ENCODE measurements around the gene CDH3.

CDH3 gene

DNA sequence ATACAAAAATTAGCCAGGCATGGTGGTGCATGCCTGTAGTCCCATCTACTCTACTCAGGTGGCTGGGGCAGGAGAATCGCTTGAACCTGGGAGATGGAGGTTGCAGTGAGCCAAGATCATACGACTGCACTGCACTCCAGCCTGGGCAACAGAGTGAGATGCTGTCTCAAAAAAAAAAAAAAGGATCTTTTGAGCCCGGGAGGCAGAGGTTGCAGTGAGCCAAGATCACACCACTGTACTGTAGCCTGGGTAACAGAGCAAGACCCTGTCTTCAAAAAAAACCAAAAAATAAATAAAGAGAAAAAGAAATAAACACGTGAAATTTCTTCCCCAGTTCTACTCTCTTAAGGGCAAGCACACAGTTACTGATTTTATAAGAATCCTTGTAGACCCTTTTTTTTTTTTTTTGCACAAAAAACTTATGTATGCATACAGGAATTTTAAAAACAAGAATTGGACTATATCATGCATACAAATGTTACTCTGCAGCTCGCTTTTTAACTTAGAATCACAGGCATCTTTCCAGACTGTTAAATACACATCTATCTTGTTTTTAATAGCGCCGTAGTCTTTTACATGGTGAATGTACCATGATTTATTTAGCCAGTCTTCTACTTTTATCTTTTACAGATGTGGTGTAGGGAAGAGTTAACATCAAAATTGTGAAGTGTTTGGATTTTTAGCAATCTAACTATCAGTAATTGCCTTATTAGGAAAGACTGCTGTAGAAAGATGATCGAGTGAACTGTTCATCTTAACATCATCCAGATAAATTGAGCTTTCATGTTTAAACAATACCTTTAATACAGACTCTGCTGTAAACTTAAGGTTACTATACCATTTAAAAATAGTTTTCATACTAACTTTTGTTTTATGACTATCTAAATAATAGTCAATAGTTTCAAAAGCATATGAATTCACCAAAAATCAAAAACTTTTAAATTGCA, 14.6 kb downstream of the CDH3 start:
- CTCF ChIA-PET = no interaction called here
- no peak for DNase-seq
- H3K9me3 ChIP-seq (ENCODE audit: control extremely low read depth in 1 of 5, control insufficient read depth in 4 of 5, insufficient read depth in 2 of 5, low read depth in 1 of 5, low read length in 4 of 5) = no peaks in the 10 kb centered on the region
- no peaks in the 10 kb centered on the region for H3K4me1 ChIP-seq (ENCODE audit: control extremely low read depth in 1 of 4, control insufficient read depth in 4 of 4, insufficient read depth in 4 of 4, low read length in 3 of 4)
- H3K36me3 ChIP-seq (ENCODE audit: control insufficient read depth in 4 of 4, insufficient read depth in 4 of 4, low read length in 3 of 4) = no peaks in the 10 kb centered on the region
- peaks cover 0 to 7% (median 2%) of the 10 kb centered on the region in 5 experiments for H3K27me3 ChIP-seq (replicated peaks in 2 of 5; ENCODE audit: control insufficient read depth in 4 of 5, insufficient read depth in 5 of 5, low read length in 4 of 5)
- no CpG with 5 or more reads among the region's 8 CpGs for WGBS (ENCODE audit: insufficient coverage)
- POLR2A ChIA-PET = no interaction called here
- H3K27ac ChIP-seq (ENCODE audit: insufficient read depth in 1 of 2, low read depth in 1 of 2, low read length in 2 of 2, poor library complexity in 1 of 2, severe bottlenecking in 2 of 2) = no peak overlapping the region
- no peak overlapping the region for H3K4me3 ChIP-seq (ENCODE audit: control insufficient read depth in 1 of 7, extremely low read depth in 1 of 7, insufficient read depth in 4 of 7, low read depth in 2 of 7, low read length in 6 of 7)

DNA sequence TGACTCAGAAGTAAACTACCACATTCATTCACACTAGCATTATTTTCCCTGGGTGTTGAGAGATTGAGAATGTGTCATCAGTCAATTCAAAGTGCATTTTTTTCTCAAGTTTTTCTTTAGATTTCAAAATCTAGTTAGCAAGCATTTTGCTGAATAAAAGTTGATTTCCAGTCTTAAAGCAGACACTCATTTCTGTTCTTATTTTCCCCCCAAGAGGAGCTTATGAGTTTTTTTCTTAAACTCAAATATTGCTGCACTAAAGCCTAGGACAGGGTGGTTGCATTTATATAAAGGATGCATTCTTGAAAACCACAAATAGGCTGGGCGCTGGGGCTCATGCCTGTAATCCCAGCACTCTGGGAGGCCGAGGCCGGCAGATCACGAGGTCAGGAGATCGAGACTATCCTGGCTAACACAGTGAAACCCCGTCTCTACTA, 15.3 kb downstream of the CDH3 start:
- Histone ChIP-seq H3K9me3 (ENCODE audit: control extremely low read depth in 1 of 5, control insufficient read depth in 4 of 5, insufficient read depth in 2 of 5, low read depth in 1 of 5, low read length in 4 of 5) (no peaks in the 10 kb centered on the region), H3K4me1 (ENCODE audit: control extremely low read depth in 1 of 4, control insufficient read depth in 4 of 4, insufficient read depth in 4 of 4, low read length in 3 of 4) (no peaks in the 10 kb centered on the region), H3K4me3 (ENCODE audit: control insufficient read depth in 1 of 7, extremely low read depth in 1 of 7, insufficient read depth in 4 of 7, low read depth in 2 of 7, low read length in 6 of 7) (no peak overlapping the region), H3K27ac (ENCODE audit: insufficient read depth in 1 of 2, low read depth in 1 of 2, low read length in 2 of 2, poor library complexity in 1 of 2, severe bottlenecking in 2 of 2) (no peak overlapping the region), H3K36me3 (ENCODE audit: control insufficient read depth in 4 of 4, insufficient read depth in 4 of 4, low read length in 3 of 4) (no peaks in the 10 kb centered on the region), H3K27me3 (replicated peaks in 2 of 5; ENCODE audit: control insufficient read depth in 4 of 5, insufficient read depth in 5 of 5, low read length in 4 of 5) (peaks cover 0 to 5% (median 2%) of the 10 kb centered on the region in 5 experiments)
- DNase-seq = no peak
- CTCF ChIA-PET = no interaction called here
- WGBS (ENCODE audit: insufficient coverage) = 100% methylated on average over 1 of the region's 6 CpGs
- POLR2A ChIA-PET = no interaction called here

DNA sequence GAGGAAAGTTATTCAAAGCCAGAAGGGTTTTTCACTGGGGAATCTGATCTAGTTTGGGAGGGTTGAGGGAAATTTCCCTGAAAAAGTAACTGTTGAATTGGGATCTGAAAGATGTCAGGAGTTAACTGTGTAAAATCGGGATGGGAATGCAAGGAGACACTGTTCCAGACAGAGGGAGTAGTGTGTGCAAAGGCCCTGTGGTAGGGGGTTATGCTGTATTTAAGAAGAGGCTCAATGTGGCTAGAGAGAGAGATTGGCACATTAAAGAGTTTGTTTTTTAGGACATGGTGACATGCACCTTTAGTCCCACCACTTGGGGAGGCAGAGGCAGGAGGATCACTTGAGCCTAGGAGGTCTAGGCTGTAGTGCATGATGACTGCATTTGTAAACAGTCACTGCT, 16.9 kb downstream of the CDH3 start:
- H3K4me3 ChIP-seq (ENCODE audit: control insufficient read depth in 1 of 7, extremely low read depth in 1 of 7, insufficient read depth in 4 of 7, low read depth in 2 of 7, low read length in 6 of 7) = no peak overlapping the region
- CTCF ChIA-PET = no interaction called here
- H3K27ac ChIP-seq (ENCODE audit: insufficient read depth in 1 of 2, low read depth in 1 of 2, low read length in 2 of 2, poor library complexity in 1 of 2, severe bottlenecking in 2 of 2) = no peak overlapping the region
- no peaks in the 10 kb centered on the region for H3K36me3 ChIP-seq (ENCODE audit: control insufficient read depth in 4 of 4, insufficient read depth in 4 of 4, low read length in 3 of 4)
- no peaks in the 10 kb centered on the region for H3K9me3 ChIP-seq (ENCODE audit: control extremely low read depth in 1 of 5, control insufficient read depth in 4 of 5, insufficient read depth in 2 of 5, low read depth in 1 of 5, low read length in 4 of 5)
- no peak for DNase-seq
- 100% methylated on average over 1 of the region's 1 CpG for WGBS (ENCODE audit: insufficient coverage)
- POLR2A ChIA-PET = no interaction called here
- no peaks in the 10 kb centered on the region for H3K4me1 ChIP-seq (ENCODE audit: control extremely low read depth in 1 of 4, control insufficient read depth in 4 of 4, insufficient read depth in 4 of 4, low read length in 3 of 4)
- peaks cover 0 to 4% (median 0%) of the 10 kb centered on the region in 5 experiments for H3K27me3 ChIP-seq (replicated peaks in 2 of 5; ENCODE audit: control insufficient read depth in 4 of 5, insufficient read depth in 5 of 5, low read length in 4 of 5)

DNA sequence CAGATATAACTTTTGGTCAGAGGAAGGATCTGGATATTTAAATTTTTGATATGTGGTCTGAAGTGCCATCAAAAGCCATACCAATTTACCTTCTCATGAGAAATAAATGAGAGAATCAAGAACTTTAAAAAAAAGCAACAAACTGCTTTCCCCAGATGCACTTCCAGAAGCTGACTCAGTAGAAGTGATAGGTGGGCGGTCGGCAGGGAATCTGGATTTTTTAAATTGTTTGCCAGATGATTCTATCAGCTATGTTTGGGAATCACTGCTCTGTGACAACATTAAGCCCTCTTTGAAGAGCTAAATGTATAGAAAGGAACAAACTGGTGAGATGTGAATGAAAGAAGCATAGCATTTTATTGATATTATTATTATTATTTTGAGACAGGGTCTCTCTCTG, 19.2 kb downstream of the CDH3 start:
- no peaks in the 10 kb centered on the region for H3K27me3 ChIP-seq (replicated peaks in 2 of 5; ENCODE audit: control insufficient read depth in 4 of 5, insufficient read depth in 5 of 5, low read length in 4 of 5)
- DNase-seq = no peak
- no peaks in the 10 kb centered on the region for H3K9me3 ChIP-seq (ENCODE audit: control extremely low read depth in 1 of 5, control insufficient read depth in 4 of 5, insufficient read depth in 2 of 5, low read depth in 1 of 5, low read length in 4 of 5)
- ChIA-PET POLR2A (no interaction called here), CTCF (interaction anchor here (2.2 kb wide), 1 partner anchor 16 kb away, joined by 4 read pairs; no protein-coding TSS in a partner anchor)
- no peaks in the 10 kb centered on the region for H3K36me3 ChIP-seq (ENCODE audit: control insufficient read depth in 4 of 4, insufficient read depth in 4 of 4, low read length in 3 of 4)
- WGBS (ENCODE audit: insufficient coverage) = 100% methylated on average over 2 of the region's 2 CpGs
- no peak overlapping the region for H3K27ac ChIP-seq (ENCODE audit: insufficient read depth in 1 of 2, low read depth in 1 of 2, low read length in 2 of 2, poor library complexity in 1 of 2, severe bottlenecking in 2 of 2)
- H3K4me1 ChIP-seq (ENCODE audit: control extremely low read depth in 1 of 4, control insufficient read depth in 4 of 4, insufficient read depth in 4 of 4, low read length in 3 of 4) = peaks cover 0 to 11% (median 2%) of the 10 kb centered on the region in 4 experiments
- H3K4me3 ChIP-seq (ENCODE audit: control insufficient read depth in 1 of 7, extremely low read depth in 1 of 7, insufficient read depth in 4 of 7, low read depth in 2 of 7, low read length in 6 of 7) = no peak overlapping the region

DNA sequence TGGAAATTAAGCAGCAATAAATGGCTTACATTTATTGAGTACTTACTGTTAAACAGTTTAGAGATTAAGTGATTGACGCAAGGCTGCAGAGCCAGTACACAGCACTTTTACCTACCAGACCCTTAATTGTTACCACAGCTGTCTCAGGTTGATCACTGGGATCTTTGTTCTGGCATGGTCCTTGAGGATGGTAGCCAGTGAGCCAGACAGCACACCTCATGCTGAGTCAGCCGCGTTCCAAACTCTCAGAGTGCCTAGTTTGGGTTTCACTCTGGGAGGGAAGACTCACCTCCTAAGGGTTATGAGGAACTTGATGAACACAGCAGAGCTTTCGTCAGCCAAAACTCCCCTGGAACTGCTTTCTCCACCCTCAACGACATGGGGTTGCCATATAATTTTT, 20.4 kb downstream of the CDH3 start:
- Histone ChIP-seq H3K36me3 (ENCODE audit: control insufficient read depth in 4 of 4, insufficient read depth in 4 of 4, low read length in 3 of 4) (no peaks in the 10 kb centered on the region), H3K27ac (ENCODE audit: insufficient read depth in 1 of 2, low read depth in 1 of 2, low read length in 2 of 2, poor library complexity in 1 of 2, severe bottlenecking in 2 of 2) (no peak overlapping the region), H3K27me3 (replicated peaks in 2 of 5; ENCODE audit: control insufficient read depth in 4 of 5, insufficient read depth in 5 of 5, low read length in 4 of 5) (no peaks in the 10 kb centered on the region), H3K4me3 (ENCODE audit: control insufficient read depth in 1 of 7, extremely low read depth in 1 of 7, insufficient read depth in 4 of 7, low read depth in 2 of 7, low read length in 6 of 7) (no peak overlapping the region), H3K9me3 (ENCODE audit: control extremely low read depth in 1 of 5, control insufficient read depth in 4 of 5, insufficient read depth in 2 of 5, low read depth in 1 of 5, low read length in 4 of 5) (no peaks in the 10 kb centered on the region), H3K4me1 (ENCODE audit: control extremely low read depth in 1 of 4, control insufficient read depth in 4 of 4, insufficient read depth in 4 of 4, low read length in 3 of 4) (peaks cover 0 to 11% (median 2%) of the 10 kb centered on the region in 4 experiments)
- CTCF ChIA-PET = interaction anchor here (1.2 to 2.2 kb wide), 2 partner anchors 17 to 33 kb away, joined by 3 to 4 read pairs; no protein-coding TSS in a partner anchor
- POLR2A ChIA-PET = no interaction called here
- 96% methylated on average over 4 of the region's 5 CpGs for WGBS (ENCODE audit: insufficient coverage)
- DNase-seq = no peak

DNA sequence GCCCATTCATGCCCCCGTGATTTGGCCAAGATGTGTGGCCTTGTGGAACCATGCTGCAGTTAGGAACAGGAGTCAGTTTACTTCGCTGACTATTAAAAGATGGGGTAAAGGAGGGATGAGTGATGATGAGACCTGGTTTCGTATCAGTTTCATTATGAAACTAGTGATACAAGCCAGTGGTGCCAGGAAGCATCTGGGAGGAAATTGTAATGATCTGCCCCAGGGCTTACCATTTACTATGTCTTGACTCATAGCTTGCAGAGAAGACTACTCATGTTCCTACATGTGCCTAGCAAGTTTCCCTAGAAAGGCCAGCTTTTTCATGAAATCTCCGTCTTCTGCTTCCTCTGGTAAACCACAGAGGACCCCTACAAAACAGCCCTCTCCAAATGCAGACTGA, 23.2 kb downstream of the CDH3 start:
- Histone ChIP-seq H3K4me3 (ENCODE audit: control insufficient read depth in 1 of 7, extremely low read depth in 1 of 7, insufficient read depth in 4 of 7, low read depth in 2 of 7, low read length in 6 of 7) (no peak overlapping the region), H3K9me3 (ENCODE audit: control extremely low read depth in 1 of 5, control insufficient read depth in 4 of 5, insufficient read depth in 2 of 5, low read depth in 1 of 5, low read length in 4 of 5) (no peaks in the 10 kb centered on the region), H3K27me3 (replicated peaks in 2 of 5; ENCODE audit: control insufficient read depth in 4 of 5, insufficient read depth in 5 of 5, low read length in 4 of 5) (no peaks in the 10 kb centered on the region), H3K36me3 (ENCODE audit: control insufficient read depth in 4 of 4, insufficient read depth in 4 of 4, low read length in 3 of 4) (no peaks in the 10 kb centered on the region), H3K27ac (ENCODE audit: insufficient read depth in 1 of 2, low read depth in 1 of 2, low read length in 2 of 2, poor library complexity in 1 of 2, severe bottlenecking in 2 of 2) (no peak overlapping the region), H3K4me1 (ENCODE audit: control extremely low read depth in 1 of 4, control insufficient read depth in 4 of 4, insufficient read depth in 4 of 4, low read length in 3 of 4) (peaks cover 0 to 11% (median 2%) of the 10 kb centered on the region in 4 experiments)
- ChIA-PET POLR2A (no interaction called here), CTCF (interaction anchor here (1.6 to 1.7 kb wide), 2 partner anchors 11 to 19 kb away, joined by 4 read pairs; no protein-coding TSS in a partner anchor)
- WGBS (ENCODE audit: insufficient coverage) = 56% methylated on average over 4 of the region's 4 CpGs
- DNase-seq = peak; percentile 57 to 93 (median 91)

DNA sequence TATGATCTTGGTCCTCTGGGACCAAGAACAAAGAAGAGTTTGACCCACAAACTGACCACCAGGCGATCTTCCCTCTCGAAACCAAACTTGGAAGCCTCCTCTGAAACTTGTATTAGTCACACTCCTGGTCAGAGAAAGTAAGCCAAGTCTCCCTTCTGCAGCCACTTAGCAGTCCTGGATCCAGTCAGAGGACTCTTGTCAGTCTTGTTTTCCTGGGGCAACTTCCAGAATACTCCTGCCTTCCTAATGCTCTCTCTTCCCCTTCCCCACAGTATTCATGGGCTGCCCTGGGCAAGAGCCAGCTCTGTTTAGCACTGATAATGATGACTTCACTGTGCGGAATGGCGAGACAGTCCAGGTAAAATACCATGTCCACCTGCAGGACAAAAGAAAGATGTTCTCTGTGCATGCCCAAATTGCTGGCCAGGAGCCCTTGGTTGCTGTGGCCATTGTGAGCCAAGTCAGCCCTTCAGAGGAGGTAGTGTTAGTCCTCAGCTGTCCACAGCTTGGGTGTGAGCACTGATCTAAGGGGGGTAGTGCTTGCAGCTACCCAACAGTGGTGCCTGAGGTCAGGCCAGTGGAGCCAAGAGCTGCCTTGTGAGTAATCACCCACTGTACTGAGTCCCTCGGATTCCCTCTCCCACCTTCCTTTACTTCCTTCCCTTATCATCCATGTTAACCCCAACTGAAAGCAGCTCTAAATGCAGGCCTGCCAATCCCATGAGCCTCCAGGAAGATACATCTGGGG, 31.2 kb downstream of the CDH3 start:
- ChIA-PET POLR2A (no interaction called here), CTCF (interaction anchor here (1.0 kb wide), 1 partner anchor 22 kb away, joined by 3 read pairs; no protein-coding TSS in a partner anchor)
- peaks cover 0 to 3% (median 0%) of the 10 kb centered on the region in 5 experiments for H3K27me3 ChIP-seq (replicated peaks in 2 of 5; ENCODE audit: control insufficient read depth in 4 of 5, insufficient read depth in 5 of 5, low read length in 4 of 5)
- no peak overlapping the region for H3K27ac ChIP-seq (ENCODE audit: insufficient read depth in 1 of 2, low read depth in 1 of 2, low read length in 2 of 2, poor library complexity in 1 of 2, severe bottlenecking in 2 of 2)
- DNase-seq = no peak
- H3K4me1 ChIP-seq (ENCODE audit: control extremely low read depth in 1 of 4, control insufficient read depth in 4 of 4, insufficient read depth in 4 of 4, low read length in 3 of 4) = no peaks in the 10 kb centered on the region
- WGBS (ENCODE audit: insufficient coverage) = 100% methylated on average over 3 of the region's 5 CpGs
- H3K4me3 ChIP-seq (ENCODE audit: control insufficient read depth in 1 of 7, extremely low read depth in 1 of 7, insufficient read depth in 4 of 7, low read depth in 2 of 7, low read length in 6 of 7) = no peak overlapping the region
- no peaks in the 10 kb centered on the region for H3K36me3 ChIP-seq (ENCODE audit: control insufficient read depth in 4 of 4, insufficient read depth in 4 of 4, low read length in 3 of 4)
- H3K9me3 ChIP-seq (ENCODE audit: control extremely low read depth in 1 of 5, control insufficient read depth in 4 of 5, insufficient read depth in 2 of 5, low read depth in 1 of 5, low read length in 4 of 5) = no peaks in the 10 kb centered on the region
